ENCODE measurements around the gene SDK2. TPM values are rescaled to one million over a fixed set of nuclear protein-coding genes. Genes with fewer than 3 reads are reported as not detected.
A peak's percentile ranks its signal among the peaks of the same experiment; 100 is the strongest.

The SDK2 gene
- polyA plus RNA-seq, 1 experiment, result 0.04 TPM

DNA sequence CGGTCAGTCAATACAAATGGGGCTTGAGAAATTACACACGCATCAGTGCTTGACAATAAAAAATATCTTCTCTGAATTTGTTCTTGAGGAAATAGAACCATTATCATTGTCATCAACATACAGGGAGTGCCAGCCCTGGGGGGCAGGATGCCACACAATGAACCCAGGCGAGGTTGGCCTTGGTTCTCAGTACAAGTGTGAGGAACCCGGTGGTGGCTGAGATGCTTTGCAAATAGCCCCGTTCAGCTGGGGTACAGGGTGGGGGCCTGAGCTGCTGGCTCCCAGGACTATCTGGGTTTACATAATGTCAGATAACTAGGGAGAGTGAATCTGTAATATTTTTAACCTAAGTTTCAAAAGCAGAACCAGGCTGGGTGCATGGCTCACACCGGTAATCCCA lies 219.7 kb downstream of the SDK2 start:
- POLR2A ChIA-PET, result no interaction called here
- DNase-seq (ENCODE audit: low read depth), result no peak
- H3K27me3 ChIP-seq (ENCODE audit: control insufficient read depth, insufficient read depth, low read length), result no peaks in the 10 kb centered on the region
- H3K36me3 ChIP-seq (ENCODE audit: control insufficient read depth, insufficient read depth, low read length), result no peaks in the 10 kb centered on the region
- CTCF ChIA-PET, result no interaction called here
- TF ChIP-seq, protein P1, sequence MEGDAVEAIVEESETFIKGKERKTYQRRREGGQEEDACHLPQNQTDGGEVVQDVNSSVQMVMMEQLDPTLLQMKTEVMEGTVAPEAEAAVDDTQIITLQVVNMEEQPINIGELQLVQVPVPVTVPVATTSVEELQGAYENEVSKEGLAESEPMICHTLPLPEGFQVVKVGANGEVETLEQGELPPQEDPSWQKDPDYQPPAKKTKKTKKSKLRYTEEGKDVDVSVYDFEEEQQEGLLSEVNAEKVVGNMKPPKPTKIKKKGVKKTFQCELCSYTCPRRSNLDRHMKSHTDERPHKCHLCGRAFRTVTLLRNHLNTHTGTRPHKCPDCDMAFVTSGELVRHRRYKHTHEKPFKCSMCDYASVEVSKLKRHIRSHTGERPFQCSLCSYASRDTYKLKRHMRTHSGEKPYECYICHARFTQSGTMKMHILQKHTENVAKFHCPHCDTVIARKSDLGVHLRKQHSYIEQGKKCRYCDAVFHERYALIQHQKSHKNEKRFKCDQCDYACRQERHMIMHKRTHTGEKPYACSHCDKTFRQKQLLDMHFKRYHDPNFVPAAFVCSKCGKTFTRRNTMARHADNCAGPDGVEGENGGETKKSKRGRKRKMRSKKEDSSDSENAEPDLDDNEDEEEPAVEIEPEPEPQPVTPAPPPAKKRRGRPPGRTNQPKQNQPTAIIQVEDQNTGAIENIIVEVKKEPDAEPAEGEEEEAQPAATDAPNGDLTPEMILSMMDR (IDR thresholded peaks at IDR 0.05; ENCODE audit: insufficient read depth, low read depth, low read length), result no peak
- H3K4me3 ChIP-seq (ENCODE audit: low read depth, low read length), result no peak overlapping the region

DNA sequence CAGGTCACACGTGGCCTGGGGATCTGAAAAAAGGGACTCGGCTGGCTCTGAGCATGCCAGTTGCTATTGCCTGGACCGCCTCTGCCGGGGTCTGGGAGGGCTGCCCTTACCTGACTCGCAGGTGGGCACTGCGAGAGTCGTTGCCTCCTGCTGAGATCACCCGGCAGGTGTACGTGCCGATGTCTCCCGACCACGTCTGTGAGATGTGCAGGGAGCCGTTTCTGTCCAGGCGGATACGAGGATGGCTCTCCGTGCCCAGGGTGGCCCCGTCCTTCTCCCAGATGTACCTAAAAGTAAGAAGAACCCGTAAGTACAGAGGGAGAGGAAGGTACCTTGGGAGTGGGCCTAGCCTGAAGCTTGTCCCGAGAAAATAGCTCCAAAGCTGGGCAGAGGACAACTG lies 220.4 kb downstream of the SDK2 start:
- no peak for DNase-seq (ENCODE audit: low read depth)
- TF ChIP-seq, protein P1 (IDR thresholded peaks at IDR 0.05; ENCODE audit: insufficient read depth, low read depth, low read length), result no peak
- Histone ChIP-seq H3K36me3 (ENCODE audit: control insufficient read depth, insufficient read depth, low read length) (no peaks in the 10 kb centered on the region), H3K4me3 (ENCODE audit: low read depth, low read length) (no peak overlapping the region), H3K27me3 (ENCODE audit: control insufficient read depth, insufficient read depth, low read length) (no peaks in the 10 kb centered on the region)
- ChIA-PET CTCF (interaction anchor here (0.8 kb wide), 1 partner anchor 9 kb away, joined by 3 read pairs; no protein-coding TSS in a partner anchor), POLR2A (no interaction called here)

DNA sequence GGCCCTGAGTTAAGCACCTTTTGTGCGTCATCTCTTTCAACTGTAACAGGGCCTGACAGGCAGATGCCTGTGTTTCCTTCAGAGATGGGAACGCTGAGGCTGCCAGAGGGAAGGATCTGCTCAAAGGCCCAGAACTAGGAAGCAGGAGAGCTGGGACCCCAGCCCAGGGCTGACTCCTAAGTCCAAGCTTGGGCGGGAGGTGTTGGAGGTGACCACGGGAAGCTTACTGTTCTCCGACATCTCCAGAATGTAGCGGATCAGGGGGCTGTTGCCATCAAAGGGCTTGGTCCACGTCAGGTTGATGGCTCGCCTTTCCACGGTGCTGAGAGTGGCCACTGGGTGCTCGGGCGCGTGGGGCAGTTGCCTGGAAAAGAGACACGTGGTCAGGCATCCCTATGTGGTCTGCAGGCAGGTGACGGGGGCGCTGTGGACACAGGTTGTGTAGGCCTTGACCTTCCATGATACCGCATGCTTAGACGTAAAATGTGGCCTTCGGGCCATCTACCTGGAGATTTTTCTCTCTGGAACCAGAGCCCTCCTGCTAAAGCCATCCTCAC lies 221.0 kb downstream of the SDK2 start:
- H3K27me3 ChIP-seq (ENCODE audit: control insufficient read depth, insufficient read depth, low read length), result no peaks in the 10 kb centered on the region
- H3K4me3 ChIP-seq (ENCODE audit: low read depth, low read length), result no peak overlapping the region
- ChIA-PET POLR2A (no interaction called here), CTCF (interaction anchor here (0.8 kb wide), 1 partner anchor 9 kb away, joined by 3 read pairs; no protein-coding TSS in a partner anchor)
- TF ChIP-seq, protein P1 (IDR thresholded peaks at IDR 0.05; ENCODE audit: insufficient read depth, low read depth, low read length), result no peak
- DNase-seq (ENCODE audit: low read depth), result no peak
- no peaks in the 10 kb centered on the region for H3K36me3 ChIP-seq (ENCODE audit: control insufficient read depth, insufficient read depth, low read length)

DNA sequence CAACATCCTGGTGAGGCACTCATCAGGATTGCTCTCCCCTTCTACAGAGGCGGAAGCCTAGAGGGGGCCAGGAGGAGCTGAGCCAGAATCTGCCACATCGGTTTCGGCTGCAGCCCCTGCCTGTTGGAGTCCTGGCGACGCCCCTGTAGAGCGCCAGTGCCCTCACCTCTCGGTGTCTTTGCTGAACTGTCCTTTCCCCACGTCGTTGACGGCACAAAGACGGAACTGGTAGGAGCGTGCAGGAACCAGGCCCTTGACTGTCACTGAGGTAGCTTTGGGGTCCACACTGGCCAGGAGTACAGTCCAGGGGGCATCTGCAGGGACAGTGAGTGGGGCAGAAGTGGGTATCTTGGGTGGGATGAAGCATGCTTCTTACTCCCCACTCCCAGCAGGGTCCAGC lies 222.1 kb downstream of the SDK2 start:
- H3K27me3 ChIP-seq (ENCODE audit: control insufficient read depth, insufficient read depth, low read length), result no peaks in the 10 kb centered on the region
- no peak overlapping the region for H3K4me3 ChIP-seq (ENCODE audit: low read depth, low read length)
- TF ChIP-seq, protein P1 (IDR thresholded peaks at IDR 0.05; ENCODE audit: insufficient read depth, low read depth, low read length), result no peak
- ChIA-PET CTCF (interaction anchor here (0.8 to 1.6 kb wide), 2 partner anchors 8 to 777 kb away, joined by 3 to 11 read pairs; no protein-coding TSS in a partner anchor), POLR2A (no interaction called here)
- no peaks in the 10 kb centered on the region for H3K36me3 ChIP-seq (ENCODE audit: control insufficient read depth, insufficient read depth, low read length)
- DNase-seq (ENCODE audit: low read depth), result no peak

DNA sequence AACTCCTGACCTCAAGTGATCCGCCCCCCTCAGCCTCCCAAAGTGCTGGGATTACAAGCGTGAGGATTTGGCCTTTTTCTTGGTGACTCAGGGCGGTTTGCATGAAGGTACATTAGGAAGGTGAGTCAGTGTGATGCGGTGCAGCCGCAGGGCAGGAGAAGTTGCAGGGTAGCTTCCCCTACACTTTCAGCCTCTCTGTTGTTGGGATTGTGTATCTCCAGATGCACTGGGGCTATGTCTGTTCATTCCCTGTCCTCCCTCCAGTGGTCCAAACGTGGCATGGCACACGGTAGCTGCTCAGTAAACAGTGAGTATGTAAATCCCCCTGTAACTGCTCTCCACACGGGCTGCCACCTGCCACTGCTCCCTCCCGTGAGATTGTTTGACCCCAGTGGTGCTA lies 223.3 kb downstream of the SDK2 start:
- no peaks in the 10 kb centered on the region for H3K36me3 ChIP-seq (ENCODE audit: control insufficient read depth, insufficient read depth, low read length)
- H3K27me3 ChIP-seq (ENCODE audit: control insufficient read depth, insufficient read depth, low read length), result no peaks in the 10 kb centered on the region
- TF ChIP-seq, protein P1 (IDR thresholded peaks at IDR 0.05; ENCODE audit: insufficient read depth, low read depth, low read length), result 0 out of 2 replicates have a peak, but pooled peaks have one; percentile 6
- ChIA-PET CTCF (interaction anchor here (0.6 to 1.6 kb wide), 4 partner anchors 9 to 730 kb away, joined by 3 to 11 read pairs (median 4); no protein-coding TSS in a partner anchor), POLR2A (no interaction called here)
- no peak for DNase-seq (ENCODE audit: low read depth)
- H3K4me3 ChIP-seq (ENCODE audit: low read depth, low read length), result no peak overlapping the region
